ENCODE data around the gene CCDC112. TPM values are rescaled to one million over a fixed set of nuclear protein-coding genes. Genes with fewer than 3 reads are reported as not detected.
"Not testable (repeated sequence)": the region's sequence is repeated elsewhere in the genome, so short reads cannot be mapped to it uniquely, and the experiment has no call there.

The CCDC112 gene
- polyA plus RNA-seq, 3 donors, result 19.4 to 22.1 (median 21.2) TPM

DNA sequence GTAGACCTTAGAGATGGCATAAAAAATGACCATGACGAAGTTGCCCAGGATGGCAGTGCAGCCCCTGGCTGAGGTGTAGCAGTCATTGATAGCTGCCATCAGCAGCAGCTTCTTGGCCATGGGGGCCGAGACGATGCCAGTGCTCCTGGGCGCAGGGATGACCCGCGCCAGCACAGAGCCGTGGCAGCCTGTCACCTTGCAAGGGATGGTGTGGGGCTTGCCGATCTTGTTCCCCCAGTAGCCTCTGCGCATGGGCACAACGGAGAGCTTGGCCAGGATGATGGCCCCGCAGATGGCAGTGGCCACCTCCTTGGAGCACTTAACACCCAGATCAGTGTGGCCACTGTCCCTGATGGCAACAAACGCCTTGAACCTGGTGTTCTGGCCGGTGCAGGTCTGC lies 31.7 kb downstream of the CCDC112 start:
- DNase-seq (ENCODE audit: low read depth in 3 of 3, low spot score in 2 of 3), result no peak

DNA sequence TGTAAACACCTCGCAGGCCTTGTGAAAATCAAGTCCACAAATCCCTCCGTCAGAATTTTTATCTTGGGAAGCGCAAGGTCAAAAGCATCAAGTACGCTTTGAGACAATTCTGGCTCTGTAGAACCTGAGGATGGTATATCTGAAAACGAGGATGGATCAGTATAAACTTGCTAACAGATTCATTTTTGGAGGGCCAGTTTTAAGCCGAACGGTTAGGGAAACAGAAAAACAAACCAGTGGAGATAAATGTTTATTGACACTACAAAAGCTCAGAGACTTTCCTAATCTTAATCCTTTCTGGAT lies 33.4 kb downstream of the CCDC112 start:
- no peak for DNase-seq (ENCODE audit: low read depth in 3 of 3, low spot score in 2 of 3)

DNA sequence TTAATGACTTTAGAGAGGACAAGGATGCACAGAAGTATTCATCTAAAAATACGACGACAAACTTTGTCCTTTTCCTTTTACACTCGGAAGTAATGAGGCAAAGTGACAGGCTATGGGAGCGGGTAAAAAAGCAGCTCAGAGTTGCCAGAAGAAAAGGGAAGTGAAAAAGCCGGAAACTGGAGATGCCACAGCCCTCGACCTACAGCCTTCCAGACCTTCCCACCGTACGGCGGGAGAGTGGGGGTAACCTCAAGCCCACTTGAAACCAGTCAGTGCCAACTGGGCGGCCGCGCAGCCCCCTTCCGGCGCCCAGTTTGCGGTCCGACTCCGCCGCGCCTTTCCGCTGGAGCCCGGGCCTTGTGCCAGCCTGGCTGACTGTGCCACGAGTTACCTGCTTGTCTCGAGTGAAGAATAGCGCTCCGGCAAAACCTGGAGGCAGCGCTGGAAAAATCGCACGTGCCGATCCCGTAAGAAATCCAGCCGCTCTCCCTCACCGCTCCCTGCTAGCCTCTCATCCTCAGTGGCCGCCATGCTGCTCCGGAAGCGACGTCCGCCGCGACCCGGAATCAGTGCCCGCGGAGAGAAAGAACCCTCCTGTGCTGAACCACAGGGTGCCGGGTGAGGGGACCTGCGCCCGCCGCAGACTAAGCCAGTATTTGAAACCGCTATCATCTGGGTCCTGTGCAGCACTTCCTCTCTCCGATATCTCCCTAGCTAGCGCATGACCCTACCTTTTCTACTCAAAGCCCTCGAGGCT lies 34.0 kb downstream of the CCDC112 start, which contains the start of gene PGGT1B:
Gene PGGT1B, minus strand, starts transcription at position 557 of the 757 bp plus-strand sequence. Its CDS starts 26 bp downstream, at position 531.
- DNase-seq (ENCODE audit: low read depth in 3 of 3, low spot score in 2 of 3), result peak; percentile 40 to 64 (median 49)

DNA sequence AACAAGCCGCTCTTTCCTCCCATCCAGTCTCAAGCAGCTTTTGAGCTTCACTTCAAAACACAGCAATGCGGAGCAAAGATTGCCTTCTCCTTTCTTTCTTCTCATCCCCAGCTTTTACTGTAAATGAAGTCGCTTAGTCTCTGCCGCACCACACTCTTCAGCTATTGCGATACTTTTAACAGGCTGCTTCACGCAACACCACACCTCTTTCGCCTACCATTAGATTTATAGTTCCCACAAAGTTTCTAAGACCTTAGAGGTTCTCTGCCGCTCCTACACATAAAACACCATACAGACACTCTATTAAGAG lies 34.5 kb downstream of the CCDC112 start:
- peak in 1 of 3 donors; percentile 27 for DNase-seq (ENCODE audit: low read depth in 3 of 3, low spot score in 2 of 3)

DNA sequence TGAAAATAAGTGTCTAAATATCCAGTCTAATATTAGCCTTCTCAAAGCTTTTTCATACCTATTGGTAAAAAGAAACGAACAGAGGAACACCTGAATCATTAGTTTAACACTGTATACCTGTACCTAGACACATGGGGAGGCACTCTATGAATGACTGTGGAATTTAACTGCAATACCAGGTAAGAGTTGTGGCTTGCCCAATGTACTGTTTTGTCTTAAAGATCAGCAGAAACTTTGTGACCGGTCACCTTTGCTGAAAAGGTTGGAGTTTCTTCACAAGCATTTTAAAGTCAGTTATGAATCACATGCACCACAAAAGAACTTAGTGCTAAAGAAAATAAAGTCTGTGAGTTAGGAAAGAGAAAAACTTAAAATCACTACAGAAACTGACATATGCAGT lies 36.2 kb downstream of the CCDC112 start:
- no peak for DNase-seq (ENCODE audit: low read depth in 3 of 3, low spot score in 2 of 3)

DNA sequence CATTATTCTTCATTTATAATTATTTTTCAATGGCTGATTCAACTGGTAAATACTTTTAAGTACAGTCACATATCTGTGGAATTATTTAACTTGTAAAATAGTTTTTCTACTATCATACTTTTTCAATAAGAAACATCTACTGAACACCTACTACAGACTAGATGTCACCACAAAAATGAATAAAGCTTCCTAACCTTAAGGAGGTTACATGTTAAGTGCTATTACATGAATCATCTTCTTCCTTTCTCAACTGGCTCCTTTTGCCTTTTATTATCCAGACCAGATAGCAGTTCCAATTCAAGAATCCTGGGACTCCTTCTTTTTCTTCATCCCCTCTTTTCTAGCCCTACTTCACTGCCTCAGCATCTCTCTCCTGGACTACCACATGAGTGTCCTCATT lies 38.5 kb downstream of the CCDC112 start:
- DNase-seq (ENCODE audit: low read depth in 3 of 3, low spot score in 2 of 3), result no peak

DNA sequence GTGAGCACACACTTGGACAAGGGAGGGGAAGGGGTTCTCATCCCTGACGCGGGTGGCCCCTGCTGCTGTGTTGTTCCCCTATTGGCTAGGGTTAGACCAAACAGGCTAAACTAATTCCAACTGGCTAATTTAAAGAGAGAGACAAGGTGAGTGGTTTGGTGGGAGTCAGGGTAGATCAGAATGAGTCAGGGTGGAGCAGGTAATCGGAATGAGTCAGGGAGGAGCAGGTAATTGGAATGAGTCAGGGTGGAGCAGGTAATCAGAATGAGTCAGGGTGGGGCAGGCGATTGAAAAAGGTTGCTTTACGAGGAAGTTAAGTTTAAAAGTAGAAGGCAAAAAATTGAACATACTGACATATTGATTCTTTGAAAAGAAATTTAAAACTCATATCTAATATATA lies 47.1 kb downstream of the CCDC112 start:
- DNase-seq (ENCODE audit: low read depth in 3 of 3, low spot score in 2 of 3), result not testable (repeated sequence)

DNA sequence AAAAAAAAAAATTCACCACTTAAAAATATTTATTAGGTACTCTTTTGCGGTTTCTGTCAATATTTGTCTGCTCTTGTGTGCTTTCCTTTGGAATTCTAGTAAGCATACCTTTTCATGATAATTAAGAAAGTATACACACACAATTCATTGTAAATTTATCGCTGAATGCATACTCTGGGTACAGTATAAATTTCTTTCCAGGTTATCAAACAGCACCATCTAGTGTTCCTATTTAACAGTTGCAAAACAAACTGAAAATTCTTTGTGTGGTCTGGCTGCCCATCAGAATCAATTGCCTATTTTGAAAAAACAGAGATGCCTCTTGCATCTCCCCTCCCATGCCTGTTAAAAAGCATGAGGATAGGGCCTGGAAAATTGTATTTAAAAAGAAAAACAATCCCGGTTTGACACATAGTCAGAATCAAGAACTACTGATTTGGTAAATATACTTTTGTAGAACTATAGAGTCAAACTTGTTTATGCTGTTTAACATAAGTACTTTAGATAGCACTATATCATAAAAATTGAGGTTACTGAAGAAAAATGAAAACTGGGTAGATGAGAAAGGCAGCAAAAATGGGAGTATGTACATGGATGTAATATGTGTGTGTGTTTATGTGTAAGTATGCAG lies 50.0 kb downstream of the CCDC112 start:
- DNase-seq (ENCODE audit: low read depth in 3 of 3, low spot score in 2 of 3), result peak; percentile 17 to 30 (median 20)

DNA sequence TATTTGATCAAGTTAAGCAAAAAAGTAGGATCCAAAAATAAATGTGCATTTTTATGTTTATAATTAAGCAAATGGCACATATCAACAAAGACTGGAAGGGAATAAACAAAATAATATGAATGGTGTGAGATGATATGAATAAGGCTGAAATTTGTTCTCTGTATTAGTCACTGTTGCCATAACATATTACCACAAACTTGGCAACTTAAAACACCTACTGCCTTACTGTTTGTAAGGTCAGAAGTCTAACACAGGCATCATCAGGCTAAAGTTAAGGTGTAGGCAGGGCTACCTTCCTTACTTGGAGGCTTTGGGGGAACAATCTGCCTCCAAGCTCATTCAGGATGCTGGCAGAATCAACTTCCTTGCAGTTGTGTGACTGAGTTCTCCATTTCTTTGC lies 53.0 kb downstream of the CCDC112 start:
- no peak for DNase-seq (ENCODE audit: low read depth in 3 of 3, low spot score in 2 of 3)

DNA sequence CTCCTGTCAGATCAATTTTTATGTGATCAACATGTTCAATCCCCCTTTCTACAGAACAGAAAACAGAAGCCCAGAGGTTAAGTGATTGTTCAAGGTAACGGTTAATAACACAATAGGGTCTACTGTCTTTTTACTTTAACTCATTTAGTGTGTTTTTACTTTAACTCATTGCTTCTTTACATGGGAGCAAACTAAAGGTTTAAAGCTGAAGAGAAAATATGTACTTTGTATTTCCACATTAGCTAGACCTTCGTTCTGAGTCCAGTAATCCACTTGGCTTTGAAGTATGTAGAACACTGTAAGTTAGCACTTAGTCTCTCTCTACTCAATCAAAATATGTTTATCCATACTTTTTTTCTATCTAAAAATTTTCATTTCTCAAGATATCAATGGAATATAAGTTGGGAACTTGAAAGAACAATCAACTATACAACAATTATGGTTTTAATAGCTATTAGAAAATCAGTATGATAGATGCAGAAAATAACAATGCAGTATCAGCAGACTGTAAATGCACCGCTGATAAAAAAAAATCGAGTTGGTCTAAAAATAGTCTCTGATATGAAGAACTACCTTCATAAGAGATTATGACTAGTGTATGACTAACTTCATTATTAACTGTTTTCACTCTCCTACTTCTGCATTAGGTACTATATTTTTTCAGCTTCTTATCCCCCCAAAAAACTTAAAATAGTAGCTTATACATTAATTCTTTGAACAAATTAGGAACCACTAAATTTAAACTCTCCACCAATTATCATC lies 54.4 kb downstream of the CCDC112 start:
- DNase-seq (ENCODE audit: low read depth in 3 of 3, low spot score in 2 of 3), result no peak

DNA sequence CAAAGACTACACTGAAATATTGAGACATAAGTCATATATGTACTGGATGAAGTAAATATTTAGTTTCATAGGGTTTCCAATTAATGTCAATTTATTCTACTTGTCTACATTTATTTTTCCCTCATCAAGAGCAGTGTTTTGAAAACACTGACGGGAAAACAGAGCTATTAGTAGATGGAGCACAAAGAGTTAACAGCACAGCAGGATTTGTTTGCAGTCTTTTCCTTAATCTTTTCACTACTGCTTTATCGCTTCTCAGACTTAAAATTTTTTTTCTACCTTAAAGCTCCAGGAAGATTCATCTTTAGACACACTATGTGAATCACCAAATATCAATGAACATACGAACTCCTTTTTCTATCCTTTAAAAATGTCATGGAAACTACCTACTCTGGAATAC lies 59.4 kb downstream of the CCDC112 start:
- no peak for DNase-seq (ENCODE audit: low read depth in 3 of 3, low spot score in 2 of 3)

DNA sequence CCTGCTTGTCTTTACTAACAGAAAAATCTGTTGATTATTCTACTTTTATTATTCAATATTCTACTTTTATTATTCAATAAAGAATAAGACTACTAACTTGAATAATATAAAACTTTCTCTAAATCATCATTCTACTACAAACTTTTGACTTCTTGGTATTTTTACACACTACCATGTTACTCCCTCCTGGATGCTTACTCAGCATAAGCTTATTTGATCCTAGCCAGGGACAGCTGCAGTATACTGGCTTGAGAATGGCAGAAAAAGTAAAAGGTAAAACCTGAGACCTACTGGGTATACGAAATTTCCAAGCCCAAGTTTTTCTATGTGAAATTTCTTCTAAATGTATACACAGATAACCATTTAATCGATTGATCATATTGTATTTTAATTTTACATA lies 59.9 kb downstream of the CCDC112 start:
- DNase-seq (ENCODE audit: low read depth in 3 of 3, low spot score in 2 of 3), result no peak

DNA sequence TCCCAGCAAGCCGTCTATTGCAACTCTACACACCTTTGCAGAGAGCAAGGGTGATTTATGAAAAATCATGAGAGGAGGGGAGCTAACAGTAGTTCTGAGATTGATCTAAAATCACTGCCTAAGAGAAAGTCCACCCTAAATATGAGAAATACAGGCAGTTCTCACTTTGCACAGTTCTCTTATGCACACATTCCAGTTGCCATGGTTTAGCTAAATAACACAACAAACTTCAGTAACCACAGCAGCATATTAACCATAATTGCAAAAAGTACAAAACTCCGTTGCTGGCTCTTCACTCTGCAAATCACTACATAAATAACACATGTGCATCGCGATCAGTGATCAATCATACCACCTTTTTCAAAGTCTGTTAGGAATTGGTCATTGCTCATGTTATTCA lies 64.9 kb downstream of the CCDC112 start:
- DNase-seq (ENCODE audit: low read depth in 3 of 3, low spot score in 2 of 3), result no peak

DNA sequence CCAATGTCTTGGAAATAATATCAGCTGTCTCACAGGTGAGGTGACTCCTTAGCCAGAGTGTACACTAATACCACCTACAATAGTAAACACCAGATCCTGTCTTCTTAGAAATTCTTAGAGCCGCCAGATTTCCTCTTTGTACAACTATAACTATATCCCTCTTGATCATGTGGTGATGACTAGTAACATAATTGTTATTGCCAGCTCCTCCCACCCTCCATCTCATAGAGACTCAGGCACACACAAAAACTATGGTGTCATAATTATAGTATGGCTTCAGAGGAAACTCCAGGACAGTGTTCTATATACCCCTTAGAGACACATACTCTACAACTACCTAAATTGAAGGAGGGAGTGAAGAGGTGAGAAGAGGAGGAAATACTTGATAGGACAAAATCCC lies 66.8 kb downstream of the CCDC112 start:
- no peak for DNase-seq (ENCODE audit: low read depth in 3 of 3, low spot score in 2 of 3)

DNA sequence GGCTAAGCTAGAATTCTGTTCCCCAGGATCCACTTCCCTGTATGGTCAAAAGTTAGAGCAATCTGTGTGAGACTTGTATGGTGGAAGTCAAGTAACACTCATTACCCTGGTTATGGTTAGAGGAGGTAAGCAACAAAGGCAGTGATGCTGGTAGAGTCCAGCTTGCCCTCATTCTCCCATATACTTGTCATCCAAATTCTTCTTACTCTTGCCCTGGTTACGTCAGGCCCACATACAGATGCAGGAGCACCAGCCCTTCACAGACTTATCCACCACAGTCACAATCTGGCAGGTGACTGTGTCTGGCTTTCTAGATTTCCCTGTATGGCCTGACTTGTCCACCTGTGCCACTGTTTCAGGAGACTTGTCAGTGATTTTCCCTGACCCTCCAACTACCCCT lies 69.2 kb downstream of the CCDC112 start:
- DNase-seq (ENCODE audit: low read depth in 3 of 3, low spot score in 2 of 3), result no peak

Other genes starting within 250 kb of the CCDC112 start
- 1 to 10 TPM; 2.2 to 3.4 (median 3.2) TPM for gene TRIM36, start 126.7 kb downstream of the CCDC112 start, polyA plus RNA-seq (ENCODE audit: insufficient read length in 3 of 3)
- gene PGGT1B, start 33.8 kb downstream of the CCDC112 start, polyA plus RNA-seq (ENCODE audit: insufficient read length in 3 of 3), result 10 to 100 TPM; 33.4 to 39.9 (median 39.2) TPM
- 10 to 100 TPM; 22.4 to 23.8 (median 23.1) TPM for gene FEM1C, start 248.1 kb upstream of the CCDC112 start, polyA plus RNA-seq (ENCODE audit: insufficient read length in 3 of 3)

All from right renal cortex interstitium (tissue), 3 donors.